H1 (cell line): ENCODE data around the gene CLCNKB. TPM values are rescaled to one million over a fixed set of nuclear protein-coding genes. Genes with fewer than 3 reads are reported as not detected.
A peak's percentile ranks its signal among the peaks of the same experiment; 100 is the strongest.

Experiments
- CTCF ChIA-PET: fragments of 300-600 bp; sonication (Branson Sonifier 250); formaldehyde crosslinking; loops from one replicate; lab custom pipeline; 2021; ENCODE audit not compliant: partially characterized antibody; lab: Charles Lee
- POLR2A ChIA-PET: fragments of 300-600 bp; sonication (Branson Sonifier 250); formaldehyde crosslinking; loops from one replicate; lab custom pipeline; 2021; ENCODE audit warnings: inconsistent platforms; ENCODE audit not compliant: partially characterized antibody; lab: Charles Lee
- DNase-seq, 2 experiments: peaks; one replicate each; pipeline versions ENCODE4 v3.0.0 to v3.0.0-alpha.2; 2010 to 2022; ENCODE audit warnings: low spot score in 2 of 2, low read depth in 1 of 2, mixed read lengths in 1 of 2
- FAIRE-seq: peaks from 2 replicates; lab custom pipeline; 2011; peaks lifted over from hg19 to GRCh38; lab: Jason Lieb, UNC
- H2AFZ ChIP-seq: 2 replicates; pipeline ENCODE4 v1.8.1; 2012; ENCODE audit warnings: low read length, inconsistent platforms
- H2AK5ac ChIP-seq: 2 replicates; pipeline ENCODE4 v1.6.1; 2013; ENCODE audit warnings: low read depth, low read length
- H2BK120ac ChIP-seq: replicated peaks from 2 replicates; pipeline ENCODE3; 2013; ENCODE audit warnings: low read depth, low read length, inconsistent platforms
- H2BK12ac ChIP-seq: 2 replicates; pipeline ENCODE4 v1.6.1; 2013; ENCODE audit warnings: low read depth, low read length
- H2BK15ac ChIP-seq: 2 replicates; pipeline ENCODE4 v1.6.1; 2013; ENCODE audit warnings: low read length
- H2BK20ac ChIP-seq: 2 replicates; pipeline ENCODE4 v1.6.1; 2013; ENCODE audit warnings: low read length
- H2BK5ac ChIP-seq: 2 replicates; pipeline ENCODE4 v1.6.1; 2013; ENCODE audit warnings: low read depth, low read length
- H3K14ac ChIP-seq: 2 replicates; pipeline ENCODE4 v1.6.1; 2013; ENCODE audit warnings: inconsistent platforms; ENCODE audit not compliant: insufficient read length
- H3K18ac ChIP-seq: 2 replicates; pipeline ENCODE4 v1.6.1; 2013; ENCODE audit warnings: low read length; ENCODE audit errors: extremely low read depth
- H3K23ac ChIP-seq: 2 replicates; pipeline ENCODE4 v1.6.1; 2013; ENCODE audit warnings: inconsistent platforms; ENCODE audit not compliant: insufficient read length
- H3K23me2 ChIP-seq: 2 replicates; pipeline ENCODE4 v1.6.1; 2013; ENCODE audit warnings: low read depth, low read length
- H3K27ac ChIP-seq: 2 replicates; pipeline ENCODE4 v1.6.1; 2011; ENCODE audit warnings: low read depth, low read length, inconsistent platforms
- H3K27me3 ChIP-seq, 4 experiments: replicated peaks in 1 of 4; 1 replicate in 1 of 4; 2 replicates in 3 of 4; pipeline versions ENCODE4 v1.6.1 to v1.8.1; 2011 to 2013; ENCODE audit warnings: low read length in 3 of 4, mild to moderate bottlenecking in 3 of 4, inconsistent platforms in 2 of 4, mixed read lengths in 2 of 4, moderate library complexity in 1 of 4; ENCODE audit not compliant: control insufficient read depth in 3 of 4, insufficient read depth in 3 of 4; ENCODE audit errors: extremely low read depth in 1 of 4
- H3K36me3 ChIP-seq, 4 experiments: 2 replicates each; pipeline versions ENCODE4 v1.6.1 to v1.8.1; 2011 to 2013; ENCODE audit warnings: mild to moderate bottlenecking in 4 of 4, low read length in 3 of 4, moderate library complexity in 2 of 4, control low read depth in 1 of 4, inconsistent platforms in 1 of 4; ENCODE audit not compliant: insufficient read depth in 4 of 4, control insufficient read depth in 2 of 4
- H3K4ac ChIP-seq: replicated peaks from 2 replicates; pipeline ENCODE3; 2013; ENCODE audit warnings: low read length, low read depth, mixed read lengths, inconsistent platforms; ENCODE audit not compliant: insufficient read length
- H3K4me1 ChIP-seq, 4 experiments: replicated peaks in 1 of 4; 1 replicate in 1 of 4; 2 replicates in 3 of 4; pipeline versions ENCODE4 v1.6.1 to v1.8.1; 2011 to 2013; ENCODE audit warnings: low read length in 3 of 4, inconsistent platforms in 2 of 4, mixed read lengths in 1 of 4; ENCODE audit not compliant: insufficient read depth in 4 of 4, control insufficient read depth in 3 of 4
- H3K4me2 ChIP-seq, 2 experiments: 2 replicates each; pipeline versions ENCODE4 v1.6.1 to v1.8.1; 2011 to 2013; ENCODE audit warnings: low read depth in 2 of 2, low read length in 2 of 2, control low read depth in 1 of 2, inconsistent platforms in 1 of 2, mild to moderate bottlenecking in 1 of 2; ENCODE audit not compliant: insufficient read depth in 1 of 2
- H3K4me3 ChIP-seq, 4 experiments: fragments of 200-600, 300-600 bp in 1 of 4; sonication (generic), shearing (Covaris generic), sonication (Bioruptor Twin) in 1 of 4; 2 replicates each; pipeline versions ENCODE4 v1.5.1 to v1.8.1; 2011 to 2016; ENCODE audit warnings: low read length in 4 of 4, low read depth in 3 of 4, control low read depth in 2 of 4, inconsistent platforms in 2 of 4, mild to moderate bottlenecking in 2 of 4, mixed read lengths in 1 of 4, moderate library complexity in 1 of 4; ENCODE audit not compliant: insufficient read depth in 2 of 4; ENCODE audit errors: extremely low read depth in 1 of 4
- H3K56ac ChIP-seq: replicated peaks from 2 replicates; pipeline ENCODE3; 2013; ENCODE audit warnings: low read depth, mild to moderate bottlenecking, mixed read lengths, low read length, inconsistent platforms; ENCODE audit not compliant: insufficient read length
- H3K79me1 ChIP-seq: 2 replicates; pipeline ENCODE4 v1.6.1; 2013; ENCODE audit warnings: low read depth, low read length, control low read depth
- H3K79me2 ChIP-seq, 2 experiments: 2 replicates each; pipeline versions ENCODE4 v1.6.1 to v1.8.1; 2012 to 2013; ENCODE audit warnings: low read length in 2 of 2, mild to moderate bottlenecking in 2 of 2, inconsistent platforms in 1 of 2; ENCODE audit not compliant: insufficient read depth in 2 of 2, control insufficient read depth in 1 of 2
- H3K9ac ChIP-seq, 4 experiments: replicated peaks in 1 of 4; 1 replicate in 1 of 4; 2 replicates in 3 of 4; pipeline versions ENCODE4 v1.6.1 to v1.8.1; 2011 to 2013; ENCODE audit warnings: low read depth in 3 of 4, low read length in 3 of 4, control low read depth in 2 of 4, mild to moderate bottlenecking in 2 of 4, moderate library complexity in 2 of 4, inconsistent platforms in 1 of 4; ENCODE audit errors: extremely low read depth in 1 of 4
- H3K9me3 ChIP-seq, 2 experiments: 2 replicates each; pipeline versions ENCODE4 v1.6.1 to v1.8.1; 2012 to 2013; ENCODE audit warnings: mild to moderate bottlenecking in 2 of 2, moderate library complexity in 2 of 2, control low read depth in 1 of 2, inconsistent platforms in 1 of 2, low read depth in 1 of 2, low read length in 1 of 2, mixed read lengths in 1 of 2; ENCODE audit not compliant: insufficient read depth in 2 of 2
- H4K20me1 ChIP-seq, 2 experiments: replicated peaks in 1 of 2; 2 replicates each; pipeline versions ENCODE3 to v1.8.1; 2011 to 2013; ENCODE audit warnings: inconsistent platforms in 2 of 2, low read length in 2 of 2, mild to moderate bottlenecking in 1 of 2; ENCODE audit not compliant: insufficient read depth in 2 of 2, control insufficient read depth in 1 of 2
- H4K5ac ChIP-seq: 2 replicates; pipeline ENCODE4 v1.6.1; 2013; ENCODE audit warnings: low read length, low read depth, mixed read lengths, inconsistent platforms; ENCODE audit not compliant: insufficient read length
- H4K8ac ChIP-seq: 2 replicates; pipeline ENCODE4 v1.8.0; 2013; ENCODE audit warnings: mild to moderate bottlenecking, moderate library complexity, low read length, inconsistent platforms; ENCODE audit not compliant: insufficient read depth; ENCODE audit errors: extremely low read depth
- H4K91ac ChIP-seq: replicated peaks from 2 replicates; pipeline ENCODE3; 2013; ENCODE audit warnings: low read length, mixed read lengths, inconsistent platforms; ENCODE audit not compliant: insufficient read length
- ATF3 ChIP-seq: IDR thresholded peaks from 2 replicates; pipeline ENCODE4 v1.6.1; 2011; ENCODE audit warnings: low read depth, mild to moderate bottlenecking, low read length; ENCODE audit not compliant: insufficient read depth
- HDAC6 ChIP-seq: IDR thresholded peaks from one replicate; pipeline ENCODE4 v1.7.1; 2012; ENCODE audit warnings: low read depth, mild to moderate bottlenecking, inconsistent platforms, low read length, moderate library complexity
- RAD21 ChIP-seq, 2 experiments: IDR thresholded peaks in 1 of 2; conservative IDR thresholded peaks in 1 of 2; 2 replicates each; pipeline ENCODE4 v1.6.1; 2011; ENCODE audit warnings: low read depth in 2 of 2, low read length in 2 of 2, improper control_type of control experiment in 1 of 2, inconsistent platforms in 1 of 2, mild to moderate bottlenecking in 1 of 2, moderate library complexity in 1 of 2
- RFX5 ChIP-seq: IDR thresholded peaks from 2 replicates; pipeline ENCODE4 v1.6.1; 2011; ENCODE audit warnings: low read depth, low read length, improper control_type of control experiment, borderline replicate concordance
- SIX5 ChIP-seq: IDR thresholded peaks from 2 replicates; pipeline ENCODE4 v1.6.1; 2011; ENCODE audit warnings: mild to moderate bottlenecking, low read depth, low read length
- SP2 ChIP-seq: IDR thresholded peaks from 2 replicates; pipeline ENCODE4 v1.6.1; 2012; ENCODE audit warnings: mild to moderate bottlenecking, low read length, inconsistent platforms
- WGBS, 2 experiments: shearing (Covaris generic) in 1 of 2; methylation state at CpG; one replicate each; pipeline versions ENCODE4 v1.1.6 to v1.1.7; 2013 to 2015; ENCODE audit warnings: low lambda C conversion rate in 2 of 2, mixed read lengths in 2 of 2, inconsistent platforms in 1 of 2, low coverage in 1 of 2, missing lambda C conversion rate in 1 of 2; ENCODE audit not compliant: insufficient replicate concordance in 2 of 2, insufficient coverage in 1 of 2, insufficient read length in 1 of 2; ENCODE audit errors: extremely low coverage in 1 of 2, missing lambda C conversion rate in 1 of 2; 5-methylcytosine and 5-hydroxymethylcytosine counted together
- polyA plus RNA-seq, 7 experiments: library from polyadenylated mRNA; depleted of rRNA in 3 of 7; stranded (reverse) in 5 of 7; unstranded in 2 of 7; fragments of >200 nt in 5 of 7; fragments of 200-250 nt in 2 of 7; gene quantifications; 1 replicate in 5 of 7; 2 replicates in 1 of 7; 4 replicates in 1 of 7; pipeline versions ENCODE4 v1.2.1 to v1.2.3, GENCODE V29; 2011 to 2013; ENCODE audit warnings: missing spikeins in 2 of 7, mixed read lengths in 2 of 7
- total RNA-seq: library from RNA; stranded (reverse); fragmentation: NEBNext Ultra II Directional; extraction: Animal tissue kit (Norgen Biotek cat#: 25700); gene quantifications from 2 replicates; pipeline ENCODE4 v1.2.1, GENCODE V29; 2021

Gene CLCNKB
- total and polyA plus RNA-seq, 2 of the 8 experiments (the other 6 are each of a cell fraction or from before 2014, with no cell fraction given): 1.2 to 3.5 TPM

- H3K79me2 ChIP-seq: no peaks in the 10 kb centered on the region
- H3K56ac ChIP-seq: no peak overlapping the region
- no peak overlapping the region for H3K4ac ChIP-seq
- H2BK12ac ChIP-seq: no peak overlapping the region
- H2BK120ac ChIP-seq: no peak overlapping the region
- no peaks in the 10 kb centered on the region for H3K9me3 ChIP-seq
- H3K9ac ChIP-seq: no peak overlapping the region
- no peak for FAIRE-seq
- no peaks in the 10 kb centered on the region for H3K4me1 ChIP-seq
- WGBS, 2 experiments: 98% methylated on average over 10 of the region's 10 CpGs; no CpG with 5 or more reads in 1 of the 2 experiments
- H3K79me1 ChIP-seq: no peaks in the 10 kb centered on the region
- H3K27ac ChIP-seq: no peak overlapping the region
- no peak overlapping the region for H4K91ac ChIP-seq
- no peak overlapping the region for H4K8ac ChIP-seq
- H2AK5ac ChIP-seq: no peak overlapping the region
- H4K5ac ChIP-seq: no peak overlapping the region
- no peak overlapping the region for H2BK20ac ChIP-seq
- no peak overlapping the region for H2AFZ ChIP-seq
- H2BK15ac ChIP-seq: no peak overlapping the region
- POLR2A ChIA-PET: interaction anchor here (0.7 to 1.6 kb wide), 3 partner anchors 19 to 61 kb away, joined by 3 to 5 read pairs (median 3); no protein-coding TSS in a partner anchor
- peaks cover 0 to 3% (median 0%) of the 10 kb centered on the region in 4 experiments; a peak in 1 of 7 replicates for H3K27me3 ChIP-seq
- no peak for DNase-seq
- H3K18ac ChIP-seq: no peak overlapping the region
- H3K4me2 ChIP-seq: no peak overlapping the region
- CTCF ChIA-PET: interaction anchor here (0.9 to 2.1 kb wide), 10 partner anchors 8 to 202 kb away, joined by 3 to 15 read pairs (median 4); partner anchors contain the start of genes SRARP and ZBTB17
- 0 out of 2 replicates have a peak overlapping the region, but pooled peaks have one; percentile 5 for H2BK5ac ChIP-seq
- H3K14ac ChIP-seq: no peak overlapping the region
- H3K23ac ChIP-seq: no peak overlapping the region
- peaks cover 0 to 5% of the 10 kb centered on the region in 2 experiments for H4K20me1 ChIP-seq
- H3K23me2 ChIP-seq: no peaks in the 10 kb centered on the region
- H3K36me3 ChIP-seq: no peaks in the 10 kb centered on the region
- no peak overlapping the region for H3K4me3 ChIP-seq
- TF ChIP-seq ATF3 (no peak), SIX5 (no peak), RFX5 (no peak), HDAC6 (no peak), RAD21 (IDR thresholded peaks at IDR 0.05 in 1 of 2, conservative IDR thresholded peaks at IDR 0.05 in 1 of 2; ENCODE audit: low read depth in 2 of 2, low read length in 2 of 2) (no peak), SP2 (no peak)
Measured at GRCh38 chr1:15994081-15994480, 49.5 kb upstream of the CLCNKB start.
